GM21528 (cell line): ENCODE data around the gene SP110.
"Not testable (repeated sequence)": the region's sequence is repeated elsewhere in the genome, so short reads cannot be mapped to it uniquely, and the experiment has no call there.

Experiments used
- ATAC-seq: cut with Tn5 transposase; IDR thresholded peaks from one replicate; pipeline ENCODE4 v1.9.1; 2021; ENCODE audit warnings: mild to moderate bottlenecking, moderate library complexity; ENCODE audit not compliant: unreplicated experiment, low FRiP score

The SP110 gene

DNA sequence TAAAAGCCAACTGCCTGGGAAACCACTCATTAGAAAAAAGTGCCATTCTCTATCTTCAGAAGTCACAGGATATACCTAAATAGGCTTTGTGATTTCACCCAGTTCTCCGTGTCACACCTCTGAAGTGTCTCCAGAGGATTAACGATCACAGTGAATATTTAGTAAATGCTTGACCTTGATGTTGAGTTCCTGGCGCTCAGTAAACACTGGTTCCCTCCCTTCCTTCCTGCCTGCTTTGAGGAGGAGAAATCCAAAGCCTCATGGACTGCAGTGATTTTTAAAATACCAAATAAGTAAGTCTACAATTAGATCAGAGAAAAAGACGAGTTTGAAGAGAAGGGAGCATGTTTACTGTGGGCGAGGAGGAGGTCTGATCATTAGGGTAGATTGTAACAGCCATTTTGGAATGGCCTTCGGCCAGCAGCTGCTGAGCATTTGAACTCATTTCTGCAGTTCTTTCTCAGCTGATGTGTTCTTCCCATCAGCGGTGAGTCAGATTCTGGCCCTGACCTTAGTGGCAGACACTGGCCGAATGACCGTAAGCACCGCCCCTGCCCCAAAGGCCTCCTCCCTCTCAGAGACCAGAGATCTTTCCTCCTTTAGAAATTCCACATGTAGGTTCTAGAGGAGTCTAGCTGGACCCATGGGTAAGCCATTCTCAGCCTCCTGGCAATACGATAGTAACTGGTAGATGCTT, 89.0 kb downstream of the SP110 start:
- no peak for ATAC-seq

DNA sequence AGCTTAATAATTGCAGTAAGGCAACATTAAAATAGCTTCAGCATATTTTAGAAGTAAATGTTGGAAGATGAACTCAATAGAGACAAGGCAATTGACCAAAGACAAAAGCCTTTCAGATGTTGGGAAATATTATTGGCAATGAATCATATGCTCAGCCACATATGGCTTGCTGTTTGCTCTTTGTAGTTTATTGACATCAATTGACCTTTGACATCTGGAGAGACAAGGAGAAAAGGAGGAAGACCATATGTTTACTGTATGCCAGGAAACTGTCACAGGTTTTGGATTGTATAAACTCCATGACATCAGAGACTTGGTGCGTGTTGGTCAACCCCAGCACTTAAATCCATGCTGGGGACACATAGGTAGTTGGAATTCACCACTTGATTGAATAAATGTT, 90.4 kb downstream of the SP110 start:
- no peak for ATAC-seq

DNA sequence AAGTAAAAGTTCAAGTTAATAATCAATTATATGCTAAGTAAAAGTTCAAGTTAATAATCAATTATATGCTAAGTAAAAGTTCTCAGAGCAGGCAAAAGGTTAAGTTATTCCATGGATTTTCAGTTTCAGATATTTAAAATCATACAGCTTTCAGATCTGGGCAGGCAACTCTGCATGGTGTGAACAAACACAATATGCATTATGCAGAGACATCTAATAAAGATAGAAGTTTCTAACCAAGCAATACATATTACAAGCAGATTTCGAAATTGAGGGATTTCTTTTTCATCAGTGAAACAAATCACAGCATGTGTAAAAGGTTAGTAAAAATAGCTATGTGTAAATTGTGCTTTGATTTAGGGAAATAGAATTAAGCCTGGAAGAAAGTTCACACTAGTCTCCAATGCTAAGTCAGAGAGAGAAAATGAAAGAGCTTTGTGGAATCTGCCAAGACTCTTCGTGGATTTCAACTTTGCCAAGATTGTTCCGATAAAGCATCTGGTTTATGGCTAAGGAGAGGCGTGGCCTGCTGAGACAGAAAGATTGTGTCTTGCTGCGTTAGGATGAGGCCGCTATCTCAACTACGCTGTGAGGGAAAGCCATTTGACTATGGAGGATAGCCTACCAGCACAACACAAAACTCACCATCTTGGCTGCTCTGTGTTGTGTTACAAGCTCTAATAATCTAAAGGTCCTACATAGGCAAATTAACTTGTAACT, 91.0 kb downstream of the SP110 start:
- no peak for ATAC-seq

DNA sequence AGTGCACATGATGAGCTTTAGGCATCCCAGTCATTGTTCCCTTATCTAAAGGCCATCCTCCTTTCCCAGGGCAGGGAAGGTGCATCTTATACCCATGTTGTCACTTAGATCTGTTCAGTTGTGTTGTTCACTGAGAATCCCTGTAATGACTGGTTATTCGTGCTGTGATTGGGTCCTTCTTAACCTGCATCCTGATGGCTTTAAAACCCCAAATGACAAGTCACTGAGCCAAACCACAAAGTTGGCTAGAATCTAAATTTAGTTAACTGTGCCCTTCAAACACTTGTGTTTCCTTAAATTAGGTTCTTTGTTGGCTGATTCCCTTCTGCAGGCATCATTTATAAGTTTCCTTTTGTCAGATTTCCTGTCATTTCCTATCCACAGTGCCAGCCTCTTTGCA, 92.6 kb downstream of the SP110 start:
- ATAC-seq, result no peak

DNA sequence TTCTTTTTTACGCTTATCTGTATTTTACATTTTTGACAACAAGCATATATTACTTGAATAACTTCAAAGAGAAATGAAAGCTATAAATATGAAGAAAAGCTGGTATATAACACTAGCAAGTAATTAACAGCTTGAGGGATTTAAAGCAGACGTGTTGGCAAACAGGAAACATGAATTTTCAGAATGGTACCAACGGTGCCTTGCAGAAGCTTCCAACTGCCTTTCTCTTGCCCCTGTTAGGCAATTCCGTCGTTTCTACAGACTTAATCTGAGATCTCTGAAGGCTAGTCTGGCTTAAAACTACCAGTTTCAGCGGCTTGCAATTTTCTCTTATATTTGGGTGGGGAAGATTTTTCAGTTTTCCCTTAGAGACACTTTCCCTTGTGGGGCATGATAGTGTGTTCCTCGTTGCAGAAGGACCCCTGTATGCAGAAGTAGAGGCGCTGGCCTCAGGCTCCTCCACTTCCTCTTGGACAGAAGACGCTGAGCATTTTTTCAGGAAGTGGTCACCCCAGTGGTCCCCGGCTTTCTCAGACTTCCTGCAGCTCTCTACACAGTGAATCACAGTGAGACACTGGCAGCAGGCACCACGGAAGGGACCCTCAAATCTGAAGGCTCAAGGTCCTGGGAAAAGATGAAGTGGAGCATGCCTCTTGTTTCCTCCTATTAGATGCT, 94.9 kb downstream of the SP110 start:
- ATAC-seq, result no peak

DNA sequence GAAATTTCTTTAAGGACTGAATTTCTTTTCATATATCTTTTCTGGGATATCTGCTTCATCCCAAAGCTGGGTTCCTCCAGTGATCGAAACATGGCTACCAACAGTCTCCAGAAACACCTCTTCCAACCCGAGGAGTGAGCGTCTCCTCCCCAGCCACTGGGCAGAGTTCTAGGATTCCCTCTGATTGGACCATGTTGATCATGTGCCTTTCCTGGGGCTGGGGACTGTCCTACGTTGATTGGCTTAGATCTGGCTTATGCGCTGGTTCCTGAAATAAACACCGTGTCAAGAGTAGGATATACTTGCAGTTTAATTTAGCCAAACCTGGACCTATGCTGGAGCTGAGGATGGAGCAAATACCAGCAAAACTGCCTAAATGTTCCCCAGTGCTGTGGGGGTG, 95.5 kb downstream of the SP110 start:
- no peak for ATAC-seq

DNA sequence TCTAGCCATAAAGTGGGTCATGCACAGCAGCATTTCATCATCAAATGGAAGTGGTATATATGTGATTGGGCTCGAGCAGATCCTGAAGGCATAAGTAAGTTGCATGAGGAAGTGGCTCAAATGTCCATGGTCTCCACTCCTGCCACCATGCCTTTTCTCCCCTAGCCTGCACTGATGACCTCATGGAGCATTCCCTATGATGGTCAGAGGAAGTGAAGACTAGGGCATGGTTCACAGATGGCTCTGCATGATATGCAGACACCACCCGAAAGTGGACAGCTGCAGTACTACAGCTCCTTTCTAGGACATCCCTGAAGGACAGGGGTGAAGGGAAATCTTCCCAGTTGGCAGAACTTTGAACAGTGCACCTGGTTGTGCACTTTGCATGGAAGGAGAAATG, 99.4 kb downstream of the SP110 start:
- ATAC-seq, result not testable (repeated sequence)

DNA sequence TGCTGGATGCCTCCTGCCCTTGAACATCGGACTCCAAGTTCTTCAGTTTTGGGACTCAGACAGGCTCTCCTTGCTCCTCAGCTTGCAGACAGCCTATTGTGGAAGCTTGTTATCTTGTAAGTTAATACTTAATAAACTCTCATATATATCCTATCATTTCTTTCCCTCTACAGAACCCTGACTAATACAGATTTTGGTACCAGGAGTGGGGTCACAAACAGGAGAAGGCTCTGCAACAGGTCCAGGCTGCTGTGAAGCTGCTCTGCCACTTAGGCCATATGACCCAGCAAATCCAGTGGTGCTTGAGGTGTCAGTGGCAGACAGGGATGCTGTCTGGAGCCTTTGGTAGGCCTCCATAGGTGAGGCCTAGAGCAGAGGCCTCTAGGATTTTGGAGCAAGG, 100.0 kb downstream of the SP110 start:
- not testable (repeated sequence) for ATAC-seq
